NB4 (cell line): ENCODE measurements around the gene NEU1.

ENCODE experiments used
- DNase-seq: peaks from one replicate; pipeline ENCODE4 v3.0.0; 2010; ENCODE audit warnings: low read depth
- H3K4me3 ChIP-seq: one replicate; pipeline ENCODE4 v1.5.1; 2011; ENCODE audit warnings: mild to moderate bottlenecking, low read depth, low read length, moderate library complexity
- CTCF ChIP-seq: IDR thresholded peaks from one replicate; pipeline ENCODE4 v1.5.1; 2012; ENCODE audit warnings: low read depth, low read length
- MYC ChIP-seq: IDR thresholded peaks from 2 replicates; pipeline ENCODE4 v1.6.1; 2011; ENCODE audit warnings: low read depth, low read length
- POLR2A ChIP-seq: IDR thresholded peaks from 2 replicates; pipeline ENCODE4 v1.6.1; 2011; ENCODE audit warnings: mild to moderate bottlenecking; ENCODE audit not compliant: insufficient read length; ENCODE audit errors: extremely low read depth
- TF ChIP-seq, protein P1 (sequence below): IDR thresholded peaks from 2 replicates; pipeline ENCODE4 v1.6.1; 2011; ENCODE audit warnings: low read depth, low read length

Gene NEU1

DNA sequence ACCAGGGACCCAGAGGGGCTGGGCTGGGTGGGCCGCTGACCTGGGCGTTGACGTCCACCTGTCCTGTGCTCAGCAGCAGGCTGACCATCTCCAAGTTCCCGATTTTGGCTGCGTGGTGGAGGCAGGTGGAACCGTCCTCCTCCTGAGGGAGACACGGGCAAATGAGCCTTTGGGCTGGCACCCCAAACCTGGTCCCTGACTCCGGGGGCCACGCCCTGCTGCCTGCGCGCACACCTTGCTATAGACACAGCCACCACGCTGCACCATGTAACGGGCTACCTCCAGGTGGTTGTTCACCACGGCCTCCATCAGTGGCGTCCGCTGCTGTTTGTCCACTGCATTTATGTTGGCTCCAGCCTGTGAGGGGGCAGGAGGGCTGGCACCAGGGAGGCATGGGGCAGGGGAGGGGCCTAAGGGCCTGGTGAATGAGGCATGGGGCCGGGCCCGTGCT, 23.9 kb upstream of the NEU1 start:
- no peak for TF ChIP-seq POLR2A
- no peak for TF ChIP-seq CTCF
- no peak for TF ChIP-seq MYC
- TF ChIP-seq, protein P1, sequence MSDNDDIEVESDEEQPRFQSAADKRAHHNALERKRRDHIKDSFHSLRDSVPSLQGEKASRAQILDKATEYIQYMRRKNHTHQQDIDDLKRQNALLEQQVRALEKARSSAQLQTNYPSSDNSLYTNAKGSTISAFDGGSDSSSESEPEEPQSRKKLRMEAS: no peak
- no peak overlapping the region for H3K4me3 ChIP-seq
- no peak for DNase-seq

- no peak for TF ChIP-seq CTCF
- TF ChIP-seq MYC: no peak
- TF ChIP-seq, protein P1: no peak
- no peak for TF ChIP-seq POLR2A
- no peak for DNase-seq
- no peak overlapping the region for H3K4me3 ChIP-seq
These were observed 22.0 kb upstream of the NEU1 start for GRCh38 chr6:31884528-31885035.

GRCh38 chr6:31883676-31884075, 21.1 kb upstream of the NEU1 start:
- no peak for DNase-seq
- TF ChIP-seq, protein P1: no peak
- TF ChIP-seq CTCF: no peak
- no peak for TF ChIP-seq MYC
- TF ChIP-seq POLR2A: no peak
- H3K4me3 ChIP-seq: no peak overlapping the region

DNA sequence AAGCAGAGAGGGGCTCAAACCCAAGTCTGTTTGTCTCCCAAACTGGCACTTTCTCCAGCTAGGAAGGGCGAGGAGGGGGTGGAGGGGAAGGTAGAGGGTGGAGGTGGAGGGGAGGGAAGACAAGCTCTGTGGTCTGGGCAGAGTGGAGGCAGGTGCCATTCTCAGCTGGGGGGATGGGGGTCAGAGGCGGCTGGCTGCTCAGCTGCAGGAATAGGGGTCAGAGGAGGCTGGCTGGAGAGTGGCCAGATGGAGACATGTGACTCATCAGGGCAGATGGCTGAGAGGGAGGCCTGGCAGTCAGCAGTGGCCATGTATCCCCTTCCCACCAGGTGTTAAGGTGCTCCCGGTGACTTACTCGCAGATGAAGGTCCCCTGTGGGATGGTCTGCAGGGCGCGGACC, 19.7 kb upstream of the NEU1 start:
- DNase-seq: no peak

DNA sequence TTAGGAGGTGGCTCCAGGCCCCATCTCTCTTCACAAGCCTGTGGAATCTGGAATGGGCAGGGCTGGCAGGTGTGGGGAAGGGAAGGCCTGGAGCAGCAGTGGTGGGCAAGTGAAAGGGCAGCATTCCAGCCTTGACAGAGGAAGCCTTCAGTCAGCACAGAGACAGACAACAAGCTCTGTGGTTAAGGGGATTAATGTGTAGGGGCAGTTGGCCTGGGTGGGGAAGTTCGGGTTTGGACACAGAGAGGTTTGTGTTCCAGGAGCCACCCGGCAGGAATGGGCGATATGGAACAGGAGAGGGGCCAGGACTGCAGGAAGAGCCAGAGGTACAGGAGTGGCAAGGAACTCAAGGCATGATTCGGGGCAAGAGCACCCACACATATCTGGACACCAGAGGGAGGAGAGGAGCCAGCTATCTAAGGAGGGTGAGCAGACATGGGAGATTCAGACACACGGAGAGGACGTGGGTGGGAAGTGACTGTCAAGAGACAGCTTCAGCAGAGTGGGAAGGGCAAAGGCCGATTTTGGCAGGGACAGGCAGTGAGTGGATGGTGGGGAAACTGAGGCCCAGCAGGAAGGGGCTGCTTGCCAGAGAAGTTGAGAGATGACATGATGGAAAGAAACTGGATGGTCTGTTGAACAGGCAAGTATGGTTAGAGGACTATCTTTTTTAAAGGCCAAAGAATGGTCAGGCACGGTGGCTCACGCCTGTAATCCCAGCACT, 18.7 kb upstream of the NEU1 start:
- no peak overlapping the region for H3K4me3 ChIP-seq
- no peak for DNase-seq
- TF ChIP-seq CTCF (no peak), POLR2A (no peak), MYC (no peak)
- TF ChIP-seq, protein P1: no peak

More for the DNA sequence above, 19.7 kb upstream of the NEU1 start:
- no peak overlapping the region for H3K4me3 ChIP-seq
- TF ChIP-seq, protein P1: no peak
- TF ChIP-seq POLR2A (no peak), MYC (no peak), CTCF (no peak)
